ENCODE measurements around the gene LBHD2.

Gene LBHD2

GRCh38 chr14:103097994-103098957 is 14.3 kb downstream of the LBHD2 start:
- no peak for TF ChIP-seq BHLHE40 (IDR thresholded peaks at IDR 0.05; ENCODE audit: borderline replicate concordance)
- TF ChIP-seq TARDBP (IDR thresholded peaks at IDR 0.05) = no peak
- TF ChIP-seq LEF1 (IDR thresholded peaks at IDR 0.05; ENCODE audit: borderline replicate concordance) = no peak
- TF ChIP-seq FOXK2 (IDR thresholded peaks at IDR 0.05) = no peak
- TF ChIP-seq ELF4 (IDR thresholded peaks at IDR 0.05) = no peak
- TF ChIP-seq SP1 (IDR thresholded peaks at IDR 0.05) = no peak
- CTCF ChIA-PET = interaction anchor here (1.4 to 2.0 kb wide), 2 partner anchors 24 to 293 kb away, joined by 3 to 7 read pairs; no protein-coding TSS in a partner anchor
- POLR2A ChIA-PET = no interaction called here
- no peak for DNase-seq (ENCODE audit: extremely low spot score)

GRCh38 chr14:103099081-103099732 is 15.2 kb downstream of the LBHD2 start:
- ChIA-PET POLR2A (no interaction called here), CTCF (interaction anchor here (1.4 to 2.0 kb wide), 2 partner anchors 25 to 292 kb away, joined by 3 to 7 read pairs; no protein-coding TSS in a partner anchor)
- DNase-seq (ENCODE audit: extremely low spot score) = no peak
- TF ChIP-seq ARNT (IDR thresholded peaks at IDR 0.05) (no peak), SUZ12 (IDR thresholded peaks at IDR 0.05) (no peak)

- no peak for DNase-seq (ENCODE audit: extremely low spot score)
- ChIA-PET CTCF (interaction anchor here (1.4 to 2.0 kb wide), 2 partner anchors 26 to 291 kb away, joined by 3 to 7 read pairs; no protein-coding TSS in a partner anchor), POLR2A (no interaction called here)
- TF ChIP-seq PKNOX1 (IDR thresholded peaks at IDR 0.05) (no peak), ELF4 (IDR thresholded peaks at IDR 0.05) (no peak), NFRKB (IDR thresholded peaks at IDR 0.05) (no peak), L3MBTL2 (conservative IDR thresholded peaks at IDR 0.05) (no peak), SP1 (IDR thresholded peaks at IDR 0.05) (no peak), SUZ12 (IDR thresholded peaks at IDR 0.05) (no peak), FOXM1 (IDR thresholded peaks at IDR 0.05; ENCODE audit: borderline replicate concordance) (no peak), ZNF384 (IDR thresholded peaks at IDR 0.05) (no peak), FOXA1 (IDR thresholded peaks at IDR 0.05) (no peak), BHLHE40 (IDR thresholded peaks at IDR 0.05; ENCODE audit: borderline replicate concordance) (no peak), CTBP1 (IDR thresholded peaks at IDR 0.05; ENCODE audit: borderline replicate concordance) (no peak), FOXK2 (IDR thresholded peaks at IDR 0.05) (no peak), TARDBP (IDR thresholded peaks at IDR 0.05) (no peak), LEF1 (IDR thresholded peaks at IDR 0.05; ENCODE audit: borderline replicate concordance) (no peak), HDGF (IDR thresholded peaks at IDR 0.05; ENCODE audit: borderline replicate concordance) (no peak), ARNT (IDR thresholded peaks at IDR 0.05) (no peak)
Measured at GRCh38 chr14:103099733-103100280, 15.8 kb downstream of the LBHD2 start.

- no peak for DNase-seq (ENCODE audit: extremely low spot score)
- no peak for TF ChIP-seq SUZ12 (IDR thresholded peaks at IDR 0.05)
- no peak for TF ChIP-seq LEF1 (IDR thresholded peaks at IDR 0.05; ENCODE audit: borderline replicate concordance)
- no peak for TF ChIP-seq PKNOX1 (IDR thresholded peaks at IDR 0.05)
- ChIA-PET CTCF (interaction anchor here (0.7 to 2.0 kb wide), 2 partner anchors 26 to 300 kb away, joined by 5 to 7 read pairs; no protein-coding TSS in a partner anchor), POLR2A (no interaction called here)
Measured at GRCh38 chr14:103100281-103101121, 16.5 kb downstream of the LBHD2 start.

GRCh38 chr14:103101257-103101962 is 17.4 kb downstream of the LBHD2 start:
- CTCF ChIA-PET = no interaction called here
- TF ChIP-seq FOXK2 (IDR thresholded peaks at IDR 0.05) (no peak), SUZ12 (IDR thresholded peaks at IDR 0.05) (no peak), L3MBTL2 (conservative IDR thresholded peaks at IDR 0.05) (no peak), NFRKB (IDR thresholded peaks at IDR 0.05) (no peak), PKNOX1 (IDR thresholded peaks at IDR 0.05) (no peak), ARNT (IDR thresholded peaks at IDR 0.05) (no peak)
- no peak for DNase-seq (ENCODE audit: extremely low spot score)
- POLR2A ChIA-PET = no interaction called here
